NCI-H82 treated with DMSO at 0.1 percent for 48 hours (cell line): ENCODE results near the gene DEPDC5.

Experiments used
- DNase-seq: peaks from one replicate; lab custom pipeline; 2025; ENCODE audit not compliant: unreplicated experiment; lab: John Stamatoyannopoulos, UW

Gene DEPDC5

GRCh38 chr22:31944700-31945442 is 191.1 kb downstream of the DEPDC5 start:
- DNase-seq, result no peak

- no peak for DNase-seq
Measured at GRCh38 chr22:31945443-31945855, 191.6 kb downstream of the DEPDC5 start.

- DNase-seq, result no peak
Measured at GRCh38 chr22:31945971-31946680, 192.3 kb downstream of the DEPDC5 start.

- no peak for DNase-seq
Measured at GRCh38 chr22:31947296-31947695, 193.5 kb downstream of the DEPDC5 start.

GRCh38 chr22:31948002-31948401 is 194.2 kb downstream of the DEPDC5 start:
- no peak for DNase-seq

GRCh38 chr22:31950226-31950625 is 196.4 kb downstream of the DEPDC5 start:
- DNase-seq, result no peak

- DNase-seq, result no peak
Measured at GRCh38 chr22:31951194-31952093, 197.6 kb downstream of the DEPDC5 start.

GRCh38 chr22:31952094-31952401 is 198.2 kb downstream of the DEPDC5 start:
- no peak for DNase-seq

- DNase-seq, result no peak
Measured at GRCh38 chr22:31952472-31952871, 198.7 kb downstream of the DEPDC5 start.

GRCh38 chr22:31953261-31953660 is 199.4 kb downstream of the DEPDC5 start:
- no peak for DNase-seq

GRCh38 chr22:31954535-31955523 is 201.0 kb downstream of the DEPDC5 start:
- DNase-seq, result no peak

- DNase-seq, result no peak
Measured at GRCh38 chr22:31956360-31956759, 202.5 kb downstream of the DEPDC5 start.
